ENCODE data around the gene TSKU. TPM values are rescaled to one million over a fixed set of nuclear protein-coding genes. Genes with fewer than 3 reads are reported as not detected.

The TSKU gene
- total RNA-seq, 2 donors from 2014 or later = 32.7 to 51.7 TPM

- DNase-seq (no peak), ATAC-seq (no peak)
- H3K4me1 ChIP-seq = peaks cover 56% of the 10 kb centered on the region
- intact Hi-C loops (cut with DNase I) = loop anchor here (5.0 kb wide), 1 partner anchor 61 kb away; no protein-coding TSS in a partner anchor
- no peak overlapping the region for H3K4me3 ChIP-seq
- H3K27me3 ChIP-seq = no peaks in the 10 kb centered on the region
- 82 to 89% methylated on average over 5 of the region's 5 CpGs for WGBS, 2 donors
- peak overlapping the region in 1 of 4 donors; percentile 42 for H3K27ac ChIP-seq
- no peaks in the 10 kb centered on the region for H3K36me3 ChIP-seq (replicated peaks in 1 of 2; ENCODE audit: insufficient read depth in 1 of 2, low read depth in 2 of 2)
- no peak for TF ChIP-seq POLR2A (IDR thresholded peaks at IDR 0.05)
- no peaks in the 10 kb centered on the region for H3K9me3 ChIP-seq
These were observed 15.0 kb downstream of the TSKU start for GRCh38 chr11:76798202-76798581.

GRCh38 chr11:76798671-76799065 lies 15.5 kb downstream of the TSKU start:
- Histone ChIP-seq H3K27me3 (no peaks in the 10 kb centered on the region), H3K4me3 (no peak overlapping the region), H3K36me3 (replicated peaks in 1 of 2; ENCODE audit: insufficient read depth in 1 of 2, low read depth in 2 of 2) (no peaks in the 10 kb centered on the region), H3K27ac (peak overlapping the region in 2 of 4 donors; percentile 42 to 70), H3K9me3 (no peaks in the 10 kb centered on the region), H3K4me1 (peaks cover 56% of the 10 kb centered on the region)
- TF ChIP-seq POLR2A (IDR thresholded peaks at IDR 0.05) (no peak), CTCF (IDR thresholded peaks at IDR 0.05) (no peak)
- DNase-seq = peak in 1 of 4 donors; percentile 12
- no peak for ATAC-seq
- intact Hi-C loops (cut with DNase I) = loop anchor here (5.0 kb wide), 1 partner anchor 61 kb away; no protein-coding TSS in a partner anchor
- 84 to 87% methylated on average over 9 of the region's 9 CpGs for WGBS, 2 donors

- WGBS, 2 donors = 23 to 27% methylated on average over 6 to 45 of the region's 47 CpGs
- ATAC-seq = peak; percentile 77
- Histone ChIP-seq H3K36me3 (replicated peaks in 1 of 2; ENCODE audit: insufficient read depth in 1 of 2, low read depth in 2 of 2) (no peaks in the 10 kb centered on the region), H3K27ac (peak overlapping the region; percentile 6 to 76 (median 72)), H3K4me1 (peaks cover 55% of the 10 kb centered on the region), H3K4me3 (no peak overlapping the region), H3K9me3 (no peaks in the 10 kb centered on the region), H3K27me3 (no peaks in the 10 kb centered on the region)
- TF ChIP-seq POLR2A (IDR thresholded peaks at IDR 0.05) = no peak
- TF ChIP-seq CTCF (IDR thresholded peaks at IDR 0.05) = peak; percentile 73 to 97 (median 81)
- peak; percentile 78 to 88 (median 84) for DNase-seq
- intact Hi-C loops (cut with DNase I) = loop anchor here (5.0 kb wide), 1 partner anchor 62 kb away; no protein-coding TSS in a partner anchor
These were observed 16.1 kb downstream of the TSKU start for GRCh38 chr11:76799066-76799804.

GRCh38 chr11:76800466-76801200 lies 17.5 kb downstream of the TSKU start:
- 37 to 47% methylated on average over 9 of the region's 9 CpGs for WGBS, 2 donors
- ATAC-seq (peak; percentile 82), DNase-seq (peak; percentile 83 to 93 (median 89))
- no peaks in the 10 kb centered on the region for H3K9me3 ChIP-seq
- TF ChIP-seq CTCF (IDR thresholded peaks at IDR 0.05) (no peak), POLR2A (IDR thresholded peaks at IDR 0.05) (no peak)
- no peaks in the 10 kb centered on the region for H3K27me3 ChIP-seq
- peaks cover 55% of the 10 kb centered on the region for H3K4me1 ChIP-seq
- intact Hi-C loops (cut with DNase I) = no loop called here
- H3K36me3 ChIP-seq (replicated peaks in 1 of 2; ENCODE audit: insufficient read depth in 1 of 2, low read depth in 2 of 2) = no peaks in the 10 kb centered on the region
- H3K27ac ChIP-seq = peak overlapping the region; percentile 70 to 79 (median 75)
- no peak overlapping the region for H3K4me3 ChIP-seq

GRCh38 chr11:76801225-76801624 lies 18.1 kb downstream of the TSKU start:
- Histone ChIP-seq H3K36me3 (replicated peaks in 1 of 2; ENCODE audit: insufficient read depth in 1 of 2, low read depth in 2 of 2) (no peaks in the 10 kb centered on the region), H3K4me3 (no peak overlapping the region), H3K27ac (peak overlapping the region; percentile 62 to 79 (median 73)), H3K27me3 (no peaks in the 10 kb centered on the region), H3K4me1 (peaks cover 55% of the 10 kb centered on the region), H3K9me3 (no peaks in the 10 kb centered on the region)
- WGBS, 2 donors = 66 to 83% methylated on average over 2 of the region's 2 CpGs
- TF ChIP-seq CTCF (IDR thresholded peaks at IDR 0.05) = no peak
- TF ChIP-seq POLR2A (IDR thresholded peaks at IDR 0.05) = no peak
- intact Hi-C loops (cut with DNase I) = no loop called here
- ATAC-seq (no peak), DNase-seq (peak in 1 of 4 donors; percentile 10)
